RWPE2 (cell line): ENCODE results near the gene SKI.

Experiments
- ATAC-seq: fragments of 200-7000 bp; cut with Tn5 transposase; 3 replicates; pipeline ENCODE4 v1.9.1; 2021; ENCODE audit warnings: low read depth
- DNase-seq: peaks from one replicate; pipeline ENCODE4 v3.0.0-alpha.2; 2020; ENCODE audit warnings: low spot score
- H3K27ac ChIP-seq: fragments of 450-650 bp; 2 replicates; pipeline ENCODE4 v1.5.1; 2017; ENCODE audit warnings: mild to moderate bottlenecking; ENCODE audit not compliant: poor library complexity, severe bottlenecking
- H3K27me3 ChIP-seq: fragments of 250-450 bp; sonication (Bioruptor Pico); 2 replicates; pipeline ENCODE4 v1.5.1; 2021; ENCODE audit warnings: mild to moderate bottlenecking, moderate library complexity; ENCODE audit not compliant: insufficient read depth, poor library complexity, severe bottlenecking
- H3K36me3 ChIP-seq: fragments of 250-450 bp; sonication (Bioruptor Pico); 2 replicates; pipeline ENCODE4 v1.5.1; 2020; ENCODE audit warnings: low read depth, mild to moderate bottlenecking, moderate library complexity
- H3K4me1 ChIP-seq: fragments of 250-450 bp; sonication (Bioruptor Pico); 2 replicates; pipeline ENCODE4 v1.5.1; 2021; ENCODE audit warnings: mild to moderate bottlenecking, moderate library complexity; ENCODE audit not compliant: insufficient read depth, poor library complexity, severe bottlenecking
- H3K4me3 ChIP-seq: fragments of 250-450 bp; sonication (Bioruptor Pico); 2 replicates; pipeline ENCODE4 v1.5.1; 2021; ENCODE audit warnings: mild to moderate bottlenecking, moderate library complexity; ENCODE audit not compliant: severe bottlenecking
- H3K9me3 ChIP-seq: fragments of 250-450 bp; sonication (Bioruptor Pico); 2 replicates; pipeline ENCODE4 v1.5.1; 2021; ENCODE audit warnings: mild to moderate bottlenecking, moderate library complexity; ENCODE audit not compliant: severe bottlenecking
- TF ChIP-seq, protein P1 (sequence below): fragments of 450-650 bp; IDR thresholded peaks from one replicate; pipeline ENCODE4 v1.5.1; 2017; ENCODE audit warnings: mild to moderate bottlenecking, moderate library complexity; ENCODE audit not compliant: poor library complexity, severe bottlenecking

SKI gene

GRCh38 chr1:2203671-2204414, 24.3 kb upstream of the SKI start:
- no peak overlapping the region for H3K27ac ChIP-seq
- H3K4me1 ChIP-seq: peaks cover 12% of the 10 kb centered on the region
- H3K36me3 ChIP-seq: no peaks in the 10 kb centered on the region
- TF ChIP-seq, protein P1, sequence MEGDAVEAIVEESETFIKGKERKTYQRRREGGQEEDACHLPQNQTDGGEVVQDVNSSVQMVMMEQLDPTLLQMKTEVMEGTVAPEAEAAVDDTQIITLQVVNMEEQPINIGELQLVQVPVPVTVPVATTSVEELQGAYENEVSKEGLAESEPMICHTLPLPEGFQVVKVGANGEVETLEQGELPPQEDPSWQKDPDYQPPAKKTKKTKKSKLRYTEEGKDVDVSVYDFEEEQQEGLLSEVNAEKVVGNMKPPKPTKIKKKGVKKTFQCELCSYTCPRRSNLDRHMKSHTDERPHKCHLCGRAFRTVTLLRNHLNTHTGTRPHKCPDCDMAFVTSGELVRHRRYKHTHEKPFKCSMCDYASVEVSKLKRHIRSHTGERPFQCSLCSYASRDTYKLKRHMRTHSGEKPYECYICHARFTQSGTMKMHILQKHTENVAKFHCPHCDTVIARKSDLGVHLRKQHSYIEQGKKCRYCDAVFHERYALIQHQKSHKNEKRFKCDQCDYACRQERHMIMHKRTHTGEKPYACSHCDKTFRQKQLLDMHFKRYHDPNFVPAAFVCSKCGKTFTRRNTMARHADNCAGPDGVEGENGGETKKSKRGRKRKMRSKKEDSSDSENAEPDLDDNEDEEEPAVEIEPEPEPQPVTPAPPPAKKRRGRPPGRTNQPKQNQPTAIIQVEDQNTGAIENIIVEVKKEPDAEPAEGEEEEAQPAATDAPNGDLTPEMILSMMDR: no peak
- no peaks in the 10 kb centered on the region for H3K9me3 ChIP-seq
- ATAC-seq (no peak), DNase-seq (no peak)
- H3K27me3 ChIP-seq: no peaks in the 10 kb centered on the region
- no peak overlapping the region for H3K4me3 ChIP-seq

- peaks cover 14% of the 10 kb centered on the region for H3K4me1 ChIP-seq
- H3K9me3 ChIP-seq: no peaks in the 10 kb centered on the region
- H3K4me3 ChIP-seq: peak overlapping the region; percentile 14
- H3K36me3 ChIP-seq: no peaks in the 10 kb centered on the region
- DNase-seq (no peak), ATAC-seq (peak; percentile 18; the same call in 2 of the 3 replicates)
- no peak overlapping the region for H3K27ac ChIP-seq
- no peaks in the 10 kb centered on the region for H3K27me3 ChIP-seq
- TF ChIP-seq, protein P1: no peak
These were observed 23.5 kb upstream of the SKI start for GRCh38 chr1:2204415-2205190.

GRCh38 chr1:2205191-2205952, 22.7 kb upstream of the SKI start:
- H3K4me1 ChIP-seq: peaks cover 14% of the 10 kb centered on the region
- H3K4me3 ChIP-seq: peak overlapping the region; percentile 32
- TF ChIP-seq, protein P1: no peak
- peak; percentile 35 for ATAC-seq
- no peak overlapping the region for H3K27ac ChIP-seq
- no peaks in the 10 kb centered on the region for H3K9me3 ChIP-seq
- H3K36me3 ChIP-seq: no peaks in the 10 kb centered on the region
- H3K27me3 ChIP-seq: no peaks in the 10 kb centered on the region
- peak; percentile 97 for DNase-seq

GRCh38 chr1:2206813-2207487, 21.2 kb upstream of the SKI start:
- H3K27me3 ChIP-seq: no peaks in the 10 kb centered on the region
- ATAC-seq (no peak), DNase-seq (peak; percentile 57)
- H3K27ac ChIP-seq: no peak overlapping the region
- H3K36me3 ChIP-seq: no peaks in the 10 kb centered on the region
- H3K4me3 ChIP-seq: no peak overlapping the region
- H3K9me3 ChIP-seq: no peaks in the 10 kb centered on the region
- TF ChIP-seq, protein P1: no peak
- peaks cover 14% of the 10 kb centered on the region for H3K4me1 ChIP-seq
